Tibial nerve (tissue), 4 donors: ENCODE data around the gene KCNK18.

Source experiments
- CTCF ChIP-seq, 5 experiments: fragments of 200-600 bp in 3 of 5; fragments of 450-650 bp in 2 of 5; sonication (generic) in 3 of 5; IDR thresholded peaks; one replicate each; pipeline ENCODE4 v1.5.1; 2016 to 2019; ENCODE audit warnings: antibody characterized with exemption in 5 of 5, mild to moderate bottlenecking in 3 of 5, moderate library complexity in 2 of 5
- EP300 ChIP-seq, 2 donors: sonication (generic); formaldehyde crosslinking; IDR thresholded peaks; one replicate each; pipeline ENCODE4 v1.6.1; 2017; ENCODE audit warnings: antibody characterized with exemption in 2 of 2, mild to moderate bottlenecking in 1 of 2
- POLR2A ChIP-seq, 2 donors: fragments of 450-650 bp; IDR thresholded peaks; one replicate each; pipeline ENCODE4 v1.6.1; 2017; ENCODE audit warnings: antibody characterized with exemption in 2 of 2, mild to moderate bottlenecking in 2 of 2, moderate library complexity in 2 of 2

- TF ChIP-seq CTCF (IDR thresholded peaks at IDR 0.05) (no peak), POLR2A (IDR thresholded peaks at IDR 0.05) (no peak), EP300 (IDR thresholded peaks at IDR 0.05) (no peak)
Observed at GRCh38 chr10:117162093-117163060, 34.9 kb upstream of the KCNK18 start.
